Motor neuron (in vitro differentiated cells): Measurements from ENCODE around the gene NME4. TPM values are rescaled to one million over a fixed set of nuclear protein-coding genes. Genes with fewer than 3 reads are reported as not detected.
"Not testable (repeated sequence)": the region's sequence is repeated elsewhere in the genome, so short reads cannot be mapped to it uniquely, and the experiment has no call there.

ENCODE experiments used
- ATAC-seq, 8 experiments: fragments of 200-7000 bp; cut with Tn5 transposase; replicated peaks in 6 of 8; 2 replicates each; pipeline ENCODE4 v1.8.0; 2021; ENCODE audit warnings: mild to moderate bottlenecking in 8 of 8, moderate library complexity in 8 of 8
- H3K27ac ChIP-seq, 2 donors: fragments of 250-450 bp; sonication (Bioruptor Pico); 2 replicates each; pipeline ENCODE4 v1.9.0; 2021; ENCODE audit warnings: antibody characterized with exemption in 2 of 2, mild to moderate bottlenecking in 2 of 2, moderate library complexity in 1 of 2
- H3K4me1 ChIP-seq, 2 donors: fragments of 250-450 bp; sonication (Bioruptor Pico); replicated peaks in 1 of 2; 2 replicates each; pipeline ENCODE4 v1.6.1; 2021; ENCODE audit warnings: antibody characterized with exemption in 2 of 2, mild to moderate bottlenecking in 2 of 2, moderate library complexity in 1 of 2
- H3K4me3 ChIP-seq, 5 donors: fragments of 250-450 bp; sonication (Bioruptor Pico); 2 replicates each; pipeline ENCODE4 v1.9.0; 2021; ENCODE audit warnings: antibody characterized with exemption in 5 of 5, mild to moderate bottlenecking in 5 of 5, moderate library complexity in 4 of 5
- WGBS, 10 experiments: fragments of 450-650 bp; shearing (Covaris generic); methylation state at CpG; one replicate each; pipeline ENCODE4 v1.0.0; 2022; 5-methylcytosine and 5-hydroxymethylcytosine counted together
- in situ Hi-C, 9 experiments: fragments of 400-800 bp; cut with MboI; loops; one replicate each; pipeline ENCODE4 v1.15.0; 2021; ENCODE audit warnings: low sequenced_read_pairs in 9 of 9, low pct_unique_long_range_greater_than_20kb in 2 of 9; ENCODE audit not compliant: unreplicated experiment in 9 of 9
- total RNA-seq, 8 experiments: library from RNA; unstranded; fragments of 300-600 nt; gene quantifications; 2 replicates each; pipeline versions ENCODE4 v1.2.3 to v1.2.4, GENCODE V29; 2022

The NME4 gene
- total RNA-seq, 8 experiments from 2014 or later, result 24.9 to 88.9 (median 54.0) TPM

- H3K27ac ChIP-seq, result no peak overlapping the region
- H3K4me1 ChIP-seq, result peaks cover 18 to 26% of the 10 kb centered on the region in 2 donors
- H3K4me3 ChIP-seq, result no peak overlapping the region
- no peak for ATAC-seq
- 91 to 97% methylated on average over 7 of the region's 23 CpGs; no CpG with 5 or more reads in 8 of the 10 experiments for WGBS, 10 experiments
- in situ Hi-C loops, result no loop called here
These were observed 21.8 kb upstream of the NME4 start for GRCh38 chr16:375212-375611.

GRCh38 chr16:375927-376816 lies 20.8 kb upstream of the NME4 start:
- in situ Hi-C loops, result no loop called here
- no peak for ATAC-seq
- H3K4me3 ChIP-seq, result no peak overlapping the region
- WGBS, 10 experiments, result 92 to 95% (median 93%) methylated on average over 2 to 10 of the region's 44 CpGs; no CpG with 5 or more reads in 7 of the 10 experiments
- H3K27ac ChIP-seq, result no peak overlapping the region
- peaks cover 16 to 26% of the 10 kb centered on the region in 2 donors for H3K4me1 ChIP-seq

- Histone ChIP-seq H3K4me1 (peaks cover 13 to 18% of the 10 kb centered on the region in 2 donors), H3K4me3 (no peak overlapping the region), H3K27ac (no peak overlapping the region)
- no peak for ATAC-seq
- in situ Hi-C loops, result no loop called here
- 93 to 94% (median 93%) methylated on average over 2 to 3 of the region's 26 CpGs; no CpG with 5 or more reads in 7 of the 10 experiments for WGBS, 10 experiments
These were observed 20.1 kb upstream of the NME4 start for GRCh38 chr16:376817-377418.

- Histone ChIP-seq H3K4me1 (peaks cover 8 to 14% of the 10 kb centered on the region in 2 donors), H3K4me3 (no peak overlapping the region), H3K27ac (no peak overlapping the region)
- no peak for ATAC-seq
- in situ Hi-C loops, result no loop called here
- WGBS, 10 experiments, result no CpG with 5 or more reads among the region's 42 CpGs
These were observed 19.5 kb upstream of the NME4 start for GRCh38 chr16:377419-377951.

- ATAC-seq, H3K4me3 ChIP-seq, in situ Hi-C loops, H3K27ac ChIP-seq: not testable (repeated sequence)
- 95% methylated on average over 4 of the region's 36 CpGs; no CpG with 5 or more reads in 9 of the 10 experiments for WGBS, 10 experiments
- H3K4me1 ChIP-seq, result peaks cover 14 to 21% of the 10 kb centered on the region in 2 donors
These were observed 18.7 kb upstream of the NME4 start for GRCh38 chr16:378113-378820.

DNA sequence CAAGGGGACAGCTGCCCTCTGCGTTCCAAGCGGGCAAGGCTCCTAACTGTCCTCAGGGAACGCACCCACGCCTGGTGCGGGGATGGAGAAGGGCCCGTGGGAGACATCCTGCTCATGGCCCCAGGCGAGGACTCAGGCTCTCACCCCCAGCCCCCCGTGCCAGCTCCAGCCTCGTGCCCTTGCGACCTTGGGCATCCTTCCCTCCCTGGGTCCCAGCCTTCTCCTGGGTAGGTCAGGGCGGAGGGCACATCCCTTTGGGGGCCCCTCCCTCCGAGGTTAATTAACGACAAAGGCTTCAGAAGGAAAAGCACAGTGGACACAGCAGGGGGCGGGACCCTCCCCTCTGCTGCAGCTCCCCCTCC lies 18.2 kb upstream of the NME4 start:
- no peak for ATAC-seq
- 50 to 60% methylated on average over 1 to 2 of the region's 14 CpGs; no CpG with 5 or more reads in 8 of the 10 experiments for WGBS, 10 experiments
- peaks cover 19 to 27% of the 10 kb centered on the region in 2 donors for H3K4me1 ChIP-seq
- no peak overlapping the region for H3K27ac ChIP-seq
- H3K4me3 ChIP-seq, result no peak overlapping the region
- in situ Hi-C loops, result no loop called here

DNA sequence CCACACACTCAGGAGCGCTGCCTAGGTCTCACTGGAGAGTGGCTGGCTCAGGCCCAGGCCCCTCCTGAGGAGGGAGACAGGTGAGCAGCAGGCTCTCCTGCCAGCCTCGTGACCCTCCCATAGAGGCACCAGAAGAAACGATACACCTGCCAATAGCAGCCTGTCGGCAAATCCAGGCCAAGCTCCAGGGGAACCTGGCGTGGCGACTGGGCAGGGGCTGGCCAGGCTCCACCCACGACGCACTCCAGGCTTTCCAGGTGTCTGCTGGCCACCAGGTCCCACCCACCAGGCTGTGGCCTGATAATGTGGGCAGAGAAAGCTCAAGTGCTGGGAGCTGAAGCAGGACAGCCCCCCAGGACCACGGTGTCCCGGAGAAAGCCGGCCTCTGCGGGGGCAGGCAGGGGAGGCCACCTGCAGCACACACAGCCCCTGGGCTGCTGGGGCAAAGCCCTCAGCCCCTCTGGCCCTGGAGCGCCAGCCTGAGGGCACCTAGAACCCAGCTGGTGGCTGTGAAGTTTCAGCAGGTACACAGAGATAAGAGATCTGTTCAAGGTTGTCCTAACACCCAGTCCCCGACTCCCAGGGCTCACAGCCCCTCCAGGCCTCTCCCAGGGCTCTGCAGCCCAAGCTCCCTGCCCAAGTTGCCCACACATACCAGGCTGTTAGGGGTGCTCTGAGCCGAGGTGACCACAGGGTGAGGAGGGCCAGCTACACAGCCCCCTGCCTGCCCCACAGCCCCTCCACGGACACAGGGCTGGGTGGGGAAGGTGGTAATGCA lies 17.6 kb upstream of the NME4 start:
- no peak for ATAC-seq
- in situ Hi-C loops, result no loop called here
- H3K27ac ChIP-seq, result no peak overlapping the region
- peaks cover 22 to 28% of the 10 kb centered on the region in 2 donors for H3K4me1 ChIP-seq
- 40 to 100% (median 81%) methylated on average over 1 to 6 of the region's 16 CpGs; no CpG with 5 or more reads in 5 of the 10 experiments for WGBS, 10 experiments
- H3K4me3 ChIP-seq, result no peak overlapping the region

- Histone ChIP-seq H3K4me3 (peak overlapping the region; percentile 51 to 96 (median 93)), H3K4me1 (peaks cover 22 to 28% of the 10 kb centered on the region in 2 donors), H3K27ac (no peak overlapping the region)
- in situ Hi-C loops, result no loop called here
- ATAC-seq, result no peak
- 53 to 100% (median 95%) methylated on average over 2 to 19 of the region's 27 CpGs; no CpG with 5 or more reads in 2 of the 10 experiments for WGBS, 10 experiments
These were observed 16.8 kb upstream of the NME4 start for GRCh38 chr16:379961-380761.

GRCh38 chr16:380762-381011 lies 16.3 kb upstream of the NME4 start:
- Histone ChIP-seq H3K4me3 (peak overlapping the region; percentile 51 to 96 (median 93)), H3K27ac (peak overlapping the region in 1 of 2 donors; percentile 58), H3K4me1 (peaks cover 22 to 28% of the 10 kb centered on the region in 2 donors)
- 0% methylated on average over 1 of the region's 12 CpGs; no CpG with 5 or more reads in 9 of the 10 experiments for WGBS, 10 experiments
- peak; percentile 1 to 41 (median 10) for ATAC-seq
- in situ Hi-C loops, result no loop called here

- peak overlapping the region; percentile 51 to 96 (median 93) for H3K4me3 ChIP-seq
- peaks cover 22 to 28% of the 10 kb centered on the region in 2 donors for H3K4me1 ChIP-seq
- ATAC-seq, result peak; percentile 59 to 72 (median 64)
- H3K27ac ChIP-seq, result peak overlapping the region; percentile 14 to 58
- 2 to 10% methylated on average over 2 to 10 of the region's 73 CpGs; no CpG with 5 or more reads in 8 of the 10 experiments for WGBS, 10 experiments
- in situ Hi-C loops, result no loop called here
These were observed 15.8 kb upstream of the NME4 start for GRCh38 chr16:381012-381788.
